ENCODE data around the gene RBM5.

GRCh38 chr3:50124052-50124799 lies 35.5 kb downstream of the RBM5 start:
- TF ChIP-seq CTCF (conservative IDR thresholded peaks at IDR 0.05; ENCODE audit: low read depth in 2 of 2) (no peak), EZH2 (IDR thresholded peaks at IDR 0.05; ENCODE audit: low read depth, unreplicated experiment) (no peak), POLR2AphosphoS5 (IDR thresholded peaks at IDR 0.05; ENCODE audit: low read depth) (no peak), JUNB (IDR thresholded peaks at IDR 0.05; ENCODE audit: unreplicated experiment) (no peak), CREB1 (CRISPR knock-in tag; IDR thresholded peaks at IDR 0.05; ENCODE audit: low read depth) (no peak)
- TF ChIP-seq, protein P1, sequence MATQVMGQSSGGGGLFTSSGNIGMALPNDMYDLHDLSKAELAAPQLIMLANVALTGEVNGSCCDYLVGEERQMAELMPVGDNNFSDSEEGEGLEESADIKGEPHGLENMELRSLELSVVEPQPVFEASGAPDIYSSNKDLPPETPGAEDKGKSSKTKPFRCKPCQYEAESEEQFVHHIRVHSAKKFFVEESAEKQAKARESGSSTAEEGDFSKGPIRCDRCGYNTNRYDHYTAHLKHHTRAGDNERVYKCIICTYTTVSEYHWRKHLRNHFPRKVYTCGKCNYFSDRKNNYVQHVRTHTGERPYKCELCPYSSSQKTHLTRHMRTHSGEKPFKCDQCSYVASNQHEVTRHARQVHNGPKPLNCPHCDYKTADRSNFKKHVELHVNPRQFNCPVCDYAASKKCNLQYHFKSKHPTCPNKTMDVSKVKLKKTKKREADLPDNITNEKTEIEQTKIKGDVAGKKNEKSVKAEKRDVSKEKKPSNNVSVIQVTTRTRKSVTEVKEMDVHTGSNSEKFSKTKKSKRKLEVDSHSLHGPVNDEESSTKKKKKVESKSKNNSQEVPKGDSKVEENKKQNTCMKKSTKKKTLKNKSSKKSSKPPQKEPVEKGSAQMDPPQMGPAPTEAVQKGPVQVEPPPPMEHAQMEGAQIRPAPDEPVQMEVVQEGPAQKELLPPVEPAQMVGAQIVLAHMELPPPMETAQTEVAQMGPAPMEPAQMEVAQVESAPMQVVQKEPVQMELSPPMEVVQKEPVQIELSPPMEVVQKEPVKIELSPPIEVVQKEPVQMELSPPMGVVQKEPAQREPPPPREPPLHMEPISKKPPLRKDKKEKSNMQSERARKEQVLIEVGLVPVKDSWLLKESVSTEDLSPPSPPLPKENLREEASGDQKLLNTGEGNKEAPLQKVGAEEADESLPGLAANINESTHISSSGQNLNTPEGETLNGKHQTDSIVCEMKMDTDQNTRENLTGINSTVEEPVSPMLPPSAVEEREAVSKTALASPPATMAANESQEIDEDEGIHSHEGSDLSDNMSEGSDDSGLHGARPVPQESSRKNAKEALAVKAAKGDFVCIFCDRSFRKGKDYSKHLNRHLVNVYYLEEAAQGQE (IDR thresholded peaks at IDR 0.05; ENCODE audit: unreplicated experiment), result no peak
